HG03439 (cell line): ENCODE measurements around the gene CDYL.

Experiments
- ATAC-seq: cut with Tn5 transposase; IDR thresholded peaks from one replicate; pipeline ENCODE4 v1.9.1; 2021; ENCODE audit warnings: mild to moderate bottlenecking, moderate library complexity; ENCODE audit not compliant: unreplicated experiment

CDYL gene

GRCh38 chr6:4873928-4874327, 97.7 kb downstream of the CDYL start:
- ATAC-seq = no peak

GRCh38 chr6:4879741-4880275, 103.6 kb downstream of the CDYL start:
- ATAC-seq = no peak

GRCh38 chr6:4880363-4880762, 104.2 kb downstream of the CDYL start:
- ATAC-seq = no peak

GRCh38 chr6:4883298-4883697, 107.1 kb downstream of the CDYL start:
- no peak for ATAC-seq

- ATAC-seq = no peak
These were observed 108.6 kb downstream of the CDYL start for GRCh38 chr6:4884646-4885340.

GRCh38 chr6:4885341-4885933, 109.2 kb downstream of the CDYL start:
- no peak for ATAC-seq

DNA sequence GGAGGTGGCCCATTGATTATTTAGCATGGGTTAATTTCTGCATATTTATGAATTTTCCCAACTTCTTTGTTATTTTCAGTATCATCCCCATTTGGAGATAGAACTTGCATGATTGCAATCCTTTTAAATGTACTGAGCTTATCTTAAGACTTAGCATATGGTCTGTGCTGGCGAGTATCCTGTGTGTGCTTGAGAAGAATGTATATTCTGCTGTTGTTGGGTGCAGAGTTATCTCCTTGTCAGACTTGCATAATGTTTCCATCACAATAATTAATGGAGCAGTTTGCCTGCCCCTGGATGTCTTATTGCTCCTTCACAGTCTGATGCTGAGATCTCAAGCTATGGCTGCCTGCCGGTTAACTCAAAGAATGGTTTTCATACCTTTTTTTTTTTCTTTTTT, 112.6 kb downstream of the CDYL start:
- ATAC-seq = no peak

- no peak for ATAC-seq
These were observed 113.5 kb downstream of the CDYL start for GRCh38 chr6:4889701-4890100.

- ATAC-seq = no peak
These were observed 114.0 kb downstream of the CDYL start for GRCh38 chr6:4890191-4890590.

- ATAC-seq = no peak
These were observed 114.4 kb downstream of the CDYL start for GRCh38 chr6:4890627-4891026.

DNA sequence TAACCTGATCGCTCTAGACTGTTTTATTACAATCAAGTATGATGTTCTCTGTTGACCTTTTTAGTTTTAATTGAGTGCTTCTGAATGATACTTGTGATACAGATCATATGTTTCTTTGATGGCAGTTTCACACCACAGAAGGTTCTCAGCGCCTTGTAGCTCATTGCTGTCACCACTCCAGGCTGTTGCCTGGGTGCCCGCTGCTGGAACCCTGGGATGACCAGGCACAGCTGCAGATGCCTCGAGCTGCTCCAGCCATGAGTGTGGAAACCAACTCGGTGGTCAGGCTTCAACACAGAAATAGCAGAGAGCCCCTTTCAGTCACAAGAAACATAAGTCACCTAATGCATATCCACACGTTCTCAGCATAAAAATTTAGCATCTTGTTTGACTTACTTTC, 114.9 kb downstream of the CDYL start:
- no peak for ATAC-seq

DNA sequence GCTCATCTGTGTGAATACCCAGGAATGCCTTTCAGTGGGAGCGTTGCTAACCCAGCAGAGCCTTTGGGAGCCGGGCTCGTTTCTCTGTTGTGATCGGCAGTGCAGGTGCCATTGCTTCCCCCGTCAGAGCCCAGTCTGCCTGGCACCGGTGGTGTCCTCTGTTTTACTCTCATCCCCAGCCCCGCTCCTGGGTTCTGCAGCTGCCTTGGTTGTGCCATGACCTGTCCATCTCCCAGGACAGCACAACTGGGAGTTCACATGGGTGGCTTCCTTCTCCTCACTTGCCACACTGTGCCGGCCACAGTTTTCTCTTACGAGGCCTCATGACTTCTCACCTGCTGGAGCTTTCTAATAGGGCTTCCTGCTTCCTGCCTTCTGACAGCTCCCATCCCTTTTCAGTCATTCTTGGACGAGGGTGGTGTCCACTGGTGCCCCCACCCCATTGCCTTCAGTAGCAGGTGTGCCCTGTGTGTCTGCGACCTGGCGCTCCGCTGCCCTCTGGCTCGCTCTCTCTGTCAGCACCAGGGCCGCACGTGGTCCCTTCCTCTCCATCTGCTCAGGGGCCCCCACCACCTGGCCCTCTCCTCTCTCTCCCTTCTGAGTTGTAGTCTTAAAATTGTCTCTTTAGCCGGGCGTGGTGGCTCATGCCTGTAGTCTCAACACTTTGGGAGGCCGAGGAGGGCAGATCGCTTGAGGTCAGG, 116.7 kb downstream of the CDYL start:
- no peak for ATAC-seq

DNA sequence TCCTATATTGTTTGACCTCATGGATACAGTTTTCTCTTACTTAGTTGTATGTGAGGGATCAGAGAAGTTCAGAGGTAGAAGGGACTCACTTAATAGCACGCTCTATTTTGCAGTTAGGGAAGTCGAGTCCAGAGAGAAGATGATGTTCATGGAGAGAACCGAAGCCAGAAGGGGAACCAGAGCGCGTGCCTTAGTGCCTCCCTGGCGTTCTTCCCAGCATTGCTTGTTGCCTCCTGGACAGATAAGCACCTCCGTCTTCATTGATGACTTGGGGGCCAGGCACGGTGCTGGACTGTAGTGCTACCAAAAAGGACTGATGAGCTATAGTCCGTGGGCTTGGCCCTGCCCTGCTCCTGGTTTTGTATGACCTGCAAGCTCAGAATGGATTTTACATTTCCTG, 117.8 kb downstream of the CDYL start:
- no peak for ATAC-seq

DNA sequence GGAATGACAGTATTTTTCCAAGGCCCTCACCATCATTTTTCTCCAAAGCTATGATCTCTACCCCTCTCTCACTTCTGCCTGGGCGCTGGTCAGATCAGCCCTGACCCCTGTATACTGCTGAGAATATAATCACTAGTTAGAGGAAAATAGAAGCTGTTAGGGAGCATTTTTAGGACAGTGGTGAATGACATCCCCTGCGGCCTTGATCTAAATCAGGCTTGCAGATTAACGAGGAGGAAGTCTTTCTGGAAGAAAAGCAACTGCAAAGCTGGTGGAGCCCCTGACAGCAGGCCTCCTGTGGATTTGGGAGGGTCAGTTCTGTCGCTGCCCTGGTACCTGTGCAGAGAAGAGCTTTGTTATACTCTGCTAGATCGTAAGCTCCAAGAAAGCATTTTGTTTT, 119.8 kb downstream of the CDYL start:
- ATAC-seq = no peak

DNA sequence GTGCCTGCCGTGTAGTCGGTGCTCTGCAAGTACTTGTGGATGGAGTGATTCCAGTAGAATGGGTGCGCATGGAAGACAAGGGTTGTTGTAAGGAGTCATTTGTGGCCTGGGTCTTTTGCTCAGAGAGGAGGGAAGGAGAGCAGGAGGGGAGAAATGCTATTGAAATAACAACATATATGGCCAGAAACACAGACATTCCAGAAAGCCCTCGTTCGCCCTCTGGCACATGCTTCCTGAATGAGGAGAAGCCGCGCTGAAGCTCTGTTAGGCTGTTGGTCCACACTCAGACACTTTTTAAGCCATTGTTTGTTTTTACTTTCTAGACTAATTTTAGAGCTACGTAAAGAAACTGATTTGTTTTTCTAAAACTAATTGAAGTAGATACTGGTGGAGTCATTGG, 120.2 kb downstream of the CDYL start:
- no peak for ATAC-seq

DNA sequence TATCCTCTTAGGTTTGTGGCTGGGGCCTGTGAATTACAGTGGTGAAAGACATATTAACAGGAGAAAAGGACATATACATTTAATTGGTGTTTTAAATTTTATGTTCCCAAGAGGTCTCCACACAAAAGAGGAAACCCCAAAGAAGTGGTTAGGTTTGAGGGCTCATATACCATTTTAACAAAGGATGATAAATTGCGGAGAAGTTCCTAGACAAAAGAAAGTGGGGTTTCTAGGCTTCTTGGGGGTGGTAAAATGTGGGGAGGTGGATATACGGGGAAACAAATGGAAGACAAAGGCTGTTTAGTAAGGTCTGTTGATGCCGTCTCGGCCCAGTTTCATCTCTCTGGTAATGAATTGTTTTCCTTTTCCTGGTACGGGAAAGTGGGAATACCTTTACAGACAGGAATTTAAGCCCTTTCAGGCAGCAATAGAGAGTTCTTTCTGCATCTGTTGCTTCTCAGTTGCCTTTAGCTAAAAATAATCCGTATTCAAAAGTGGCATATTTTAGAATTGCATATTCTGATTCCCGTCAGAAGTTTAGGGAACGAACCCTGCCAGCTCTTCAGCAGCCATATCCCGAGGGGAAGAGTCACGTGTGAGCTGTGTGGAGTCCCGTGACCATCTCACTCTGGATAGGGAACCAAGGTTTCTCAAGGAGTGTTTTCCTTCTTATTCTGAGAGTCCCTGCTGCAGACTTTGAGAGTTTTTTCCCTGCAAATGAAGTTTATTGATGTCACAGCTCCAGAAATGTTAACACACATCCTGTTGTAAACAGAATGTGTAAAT, 123.2 kb downstream of the CDYL start:
- ATAC-seq = no peak

DNA sequence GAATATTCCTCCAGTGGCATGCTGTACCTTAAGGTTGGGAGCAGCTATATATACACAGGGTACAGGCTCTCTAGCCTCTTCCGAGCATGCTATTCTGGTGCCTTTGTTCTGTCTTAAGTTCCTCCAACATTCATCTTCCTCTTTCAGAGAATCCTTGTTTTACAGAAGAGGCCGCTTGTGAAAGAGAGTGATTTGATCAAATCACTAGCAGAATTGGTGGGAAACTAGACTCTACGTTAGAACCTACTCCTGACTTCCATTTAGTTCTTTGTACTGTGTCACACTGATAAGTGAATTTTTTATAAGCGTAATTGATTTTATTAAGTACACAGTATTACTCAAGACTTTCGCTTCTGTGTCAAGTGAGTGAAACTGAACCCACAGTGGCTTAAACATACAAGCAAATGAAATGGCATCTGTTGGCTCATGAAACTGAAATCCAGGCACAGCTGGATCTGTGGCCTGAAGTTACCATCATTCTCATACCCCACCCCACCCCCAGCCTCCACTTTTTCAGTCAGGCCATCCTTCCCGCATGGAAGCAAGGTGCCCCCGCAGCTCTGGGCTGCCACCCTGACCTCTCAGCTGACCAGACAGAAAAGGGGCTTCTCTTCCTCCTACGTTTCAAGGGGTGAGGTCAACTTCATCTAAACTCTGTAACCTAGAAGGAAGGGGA, 125.3 kb downstream of the CDYL start:
- no peak for ATAC-seq

- ATAC-seq = no peak
These were observed 126.2 kb downstream of the CDYL start for GRCh38 chr6:4902363-4902762.

GRCh38 chr6:4903121-4903520, 126.9 kb downstream of the CDYL start:
- no peak for ATAC-seq

- ATAC-seq = no peak
These were observed 127.7 kb downstream of the CDYL start for GRCh38 chr6:4903751-4904370.
